Measurements from ENCODE around the gene SEC14L6.
"Not testable (repeated sequence)": the region's sequence is repeated elsewhere in the genome, so short reads cannot be mapped to it uniquely, and the experiment has no call there.

The SEC14L6 gene

DNA sequence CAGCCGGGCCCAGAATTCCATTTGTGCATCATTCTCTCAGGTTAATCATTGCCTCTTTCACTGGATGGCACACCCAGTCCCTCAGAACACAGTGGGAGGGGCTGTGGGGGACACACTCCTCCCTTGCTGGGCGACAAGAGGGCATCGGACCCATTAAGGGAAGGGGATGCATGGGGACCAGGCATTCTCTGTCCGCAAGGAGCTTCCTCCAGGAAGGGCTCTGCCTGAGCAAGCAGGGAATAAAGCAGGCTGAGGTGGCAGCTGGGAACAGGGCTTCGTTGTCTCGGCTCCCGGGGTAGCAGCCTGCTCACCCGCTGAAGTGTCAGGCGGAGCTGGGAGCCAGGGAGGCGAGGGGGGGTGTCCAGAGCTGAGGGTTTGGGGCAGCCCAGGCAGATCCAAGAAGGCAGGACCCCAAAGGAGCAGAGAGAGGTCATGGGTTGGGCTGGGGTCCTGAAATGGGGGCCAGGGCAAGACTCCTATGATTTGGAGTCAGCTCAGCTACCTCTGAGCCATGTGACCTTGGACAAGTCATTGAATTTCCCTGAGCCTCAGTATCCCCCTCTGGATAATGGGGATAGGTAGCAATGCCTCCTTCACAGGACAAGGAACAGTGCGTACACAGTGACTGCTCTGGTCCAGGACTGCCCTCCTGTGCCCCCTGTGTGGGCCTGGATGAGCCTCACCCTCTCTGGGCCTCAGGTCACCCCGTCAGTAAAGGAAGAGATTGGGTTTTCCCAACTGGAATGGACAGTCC is 26.5 kb upstream of the SEC14L6 start:
- Histone ChIP-seq H3K27me3 (ENCODE audit: insufficient read depth, poor library complexity, severe bottlenecking) (no peaks in the 10 kb centered on the region), H3K27ac (replicated peaks) (no peak overlapping the region), H3K4me3 (replicated peaks; ENCODE audit: insufficient read depth, low read length) (no peak overlapping the region)
- no peak for DNase-seq (ENCODE audit: low read depth in 1 of 2, low spot score in 1 of 2)
- TF ChIP-seq GABPA (IDR thresholded peaks at IDR 0.05; ENCODE audit: low read depth) (no peak), SPI1 (IDR thresholded peaks at IDR 0.05; ENCODE audit: borderline replicate concordance, low read depth) (no peak), CTCF (IDR thresholded peaks at IDR 0.05; ENCODE audit: insufficient read depth, low read length) (no peak)

DNA sequence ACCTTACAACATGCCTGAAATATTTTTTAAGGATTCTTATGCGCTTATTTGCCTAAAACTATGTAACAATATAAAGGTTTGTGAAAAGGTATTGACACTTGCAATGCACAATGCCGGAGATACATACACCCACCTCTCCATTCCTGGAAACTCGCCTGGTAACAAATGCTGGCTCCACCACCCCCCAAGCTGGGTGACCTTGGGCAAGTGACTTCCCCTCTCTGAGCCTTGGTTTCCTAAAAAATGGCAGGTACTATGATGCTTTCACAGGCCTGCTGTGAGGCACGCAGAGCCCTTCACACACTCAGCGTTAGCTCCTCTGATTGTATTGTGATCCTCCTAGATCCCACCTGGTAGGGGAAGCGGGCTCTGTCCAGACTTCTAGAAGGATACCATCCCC is 25.7 kb upstream of the SEC14L6 start:
- Histone ChIP-seq H3K4me3 (replicated peaks; ENCODE audit: insufficient read depth, low read length) (no peak overlapping the region), H3K27me3 (ENCODE audit: insufficient read depth, poor library complexity, severe bottlenecking) (no peaks in the 10 kb centered on the region), H3K27ac (replicated peaks) (no peak overlapping the region)
- TF ChIP-seq SPI1 (IDR thresholded peaks at IDR 0.05; ENCODE audit: borderline replicate concordance, low read depth) (no peak), POLR2AphosphoS5 (IDR thresholded peaks at IDR 0.05; ENCODE audit: low read depth) (no peak)
- DNase-seq (ENCODE audit: low read depth in 1 of 2, low spot score in 1 of 2) = no peak

DNA sequence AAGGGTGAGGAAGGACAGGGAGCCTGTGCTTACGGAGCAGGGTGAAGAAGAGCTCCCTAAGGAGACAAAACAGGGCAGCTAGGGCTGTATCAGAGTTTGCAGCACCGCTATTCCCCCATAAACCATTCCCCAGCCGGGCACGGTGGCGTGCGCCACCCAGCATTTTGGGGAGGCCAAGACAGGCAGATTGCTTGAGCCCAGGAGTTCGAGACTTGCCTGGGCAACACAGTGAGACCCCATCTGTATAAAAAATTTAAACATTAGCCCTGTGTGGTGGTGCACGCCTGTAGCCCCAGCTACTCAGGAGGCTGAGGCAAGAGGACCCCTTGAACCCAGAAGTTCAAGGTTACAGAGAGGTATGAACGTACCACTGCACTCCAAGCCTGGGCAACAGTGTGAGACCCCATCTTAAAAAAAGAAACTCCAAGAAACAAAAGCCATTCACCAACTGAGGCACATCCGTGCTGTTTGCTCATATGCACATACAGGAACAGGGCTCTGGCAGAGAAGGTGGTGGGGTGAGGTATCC is 23.2 kb upstream of the SEC14L6 start:
- Histone ChIP-seq H3K27ac (replicated peaks) (no peak overlapping the region), H3K27me3 (ENCODE audit: insufficient read depth, poor library complexity, severe bottlenecking) (peaks cover 2% of the 10 kb centered on the region), H3K4me3 (replicated peaks; ENCODE audit: insufficient read depth, low read length) (no peak overlapping the region)
- no peak for DNase-seq (ENCODE audit: low read depth in 1 of 2, low spot score in 1 of 2)
- no peak for TF ChIP-seq POLR2AphosphoS5 (IDR thresholded peaks at IDR 0.05; ENCODE audit: low read depth)
- TF ChIP-seq CTCF (IDR thresholded peaks at IDR 0.05; ENCODE audit: insufficient read depth, low read length) = no peak
- TF ChIP-seq, protein P1, sequence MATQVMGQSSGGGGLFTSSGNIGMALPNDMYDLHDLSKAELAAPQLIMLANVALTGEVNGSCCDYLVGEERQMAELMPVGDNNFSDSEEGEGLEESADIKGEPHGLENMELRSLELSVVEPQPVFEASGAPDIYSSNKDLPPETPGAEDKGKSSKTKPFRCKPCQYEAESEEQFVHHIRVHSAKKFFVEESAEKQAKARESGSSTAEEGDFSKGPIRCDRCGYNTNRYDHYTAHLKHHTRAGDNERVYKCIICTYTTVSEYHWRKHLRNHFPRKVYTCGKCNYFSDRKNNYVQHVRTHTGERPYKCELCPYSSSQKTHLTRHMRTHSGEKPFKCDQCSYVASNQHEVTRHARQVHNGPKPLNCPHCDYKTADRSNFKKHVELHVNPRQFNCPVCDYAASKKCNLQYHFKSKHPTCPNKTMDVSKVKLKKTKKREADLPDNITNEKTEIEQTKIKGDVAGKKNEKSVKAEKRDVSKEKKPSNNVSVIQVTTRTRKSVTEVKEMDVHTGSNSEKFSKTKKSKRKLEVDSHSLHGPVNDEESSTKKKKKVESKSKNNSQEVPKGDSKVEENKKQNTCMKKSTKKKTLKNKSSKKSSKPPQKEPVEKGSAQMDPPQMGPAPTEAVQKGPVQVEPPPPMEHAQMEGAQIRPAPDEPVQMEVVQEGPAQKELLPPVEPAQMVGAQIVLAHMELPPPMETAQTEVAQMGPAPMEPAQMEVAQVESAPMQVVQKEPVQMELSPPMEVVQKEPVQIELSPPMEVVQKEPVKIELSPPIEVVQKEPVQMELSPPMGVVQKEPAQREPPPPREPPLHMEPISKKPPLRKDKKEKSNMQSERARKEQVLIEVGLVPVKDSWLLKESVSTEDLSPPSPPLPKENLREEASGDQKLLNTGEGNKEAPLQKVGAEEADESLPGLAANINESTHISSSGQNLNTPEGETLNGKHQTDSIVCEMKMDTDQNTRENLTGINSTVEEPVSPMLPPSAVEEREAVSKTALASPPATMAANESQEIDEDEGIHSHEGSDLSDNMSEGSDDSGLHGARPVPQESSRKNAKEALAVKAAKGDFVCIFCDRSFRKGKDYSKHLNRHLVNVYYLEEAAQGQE (IDR thresholded peaks at IDR 0.05; ENCODE audit: insufficient replicate concordance, low read depth) = no peak

- no peak for DNase-seq (ENCODE audit: low read depth in 1 of 2, low spot score in 1 of 2)
- no peak overlapping the region for H3K4me3 ChIP-seq (replicated peaks; ENCODE audit: insufficient read depth, low read length)
- H3K27me3 ChIP-seq (ENCODE audit: insufficient read depth, poor library complexity, severe bottlenecking) = peaks cover 2% of the 10 kb centered on the region
- no peak overlapping the region for H3K27ac ChIP-seq (replicated peaks)
- TF ChIP-seq, protein P1 (IDR thresholded peaks at IDR 0.05; ENCODE audit: insufficient replicate concordance, low read depth) = no peak
- TF ChIP-seq GABPA (IDR thresholded peaks at IDR 0.05; ENCODE audit: low read depth) (no peak), POLR2AphosphoS5 (IDR thresholded peaks at IDR 0.05; ENCODE audit: low read depth) (no peak), SPI1 (IDR thresholded peaks at IDR 0.05; ENCODE audit: borderline replicate concordance, low read depth) (no peak), CTCF (IDR thresholded peaks at IDR 0.05; ENCODE audit: insufficient read depth, low read length) (no peak)
Measured at GRCh38 chr22:30568137-30568805, 21.7 kb upstream of the SEC14L6 start.

GRCh38 chr22:30567277-30567676 is 20.7 kb upstream of the SEC14L6 start:
- H3K27me3 ChIP-seq (ENCODE audit: insufficient read depth, poor library complexity, severe bottlenecking) = not testable (repeated sequence)

More at GRCh38 chr22:30567277-30567676, 20.7 kb upstream of the SEC14L6 start:
- not testable (repeated sequence) for H3K27ac ChIP-seq (replicated peaks); DNase-seq (ENCODE audit: low read depth in 1 of 2, low spot score in 1 of 2); H3K4me3 ChIP-seq (replicated peaks; ENCODE audit: insufficient read depth, low read length)
